Glomerular visceral epithelial cell (primary cell): ENCODE data around the gene CCNK.

Experiments
- DNase-seq: peaks from one replicate; pipeline ENCODE4 v3.0.0-alpha.2; 2016; ENCODE audit errors: extremely low spot score

Gene CCNK

GRCh38 chr14:99466758-99467157 lies 14.5 kb upstream of the CCNK start:
- no peak for DNase-seq

GRCh38 chr14:99467336-99468078 lies 13.7 kb upstream of the CCNK start:
- DNase-seq: no peak

GRCh38 chr14:99468081-99468480 lies 13.1 kb upstream of the CCNK start:
- no peak for DNase-seq

GRCh38 chr14:99468836-99469592 lies 12.2 kb upstream of the CCNK start:
- no peak for DNase-seq

GRCh38 chr14:99471731-99472130 lies 9.5 kb upstream of the CCNK start:
- DNase-seq: no peak

- no peak for DNase-seq
Measured at GRCh38 chr14:99472937-99473336, 8.3 kb upstream of the CCNK start.

GRCh38 chr14:99473458-99473857 lies 7.8 kb upstream of the CCNK start:
- DNase-seq: no peak

GRCh38 chr14:99475179-99475578 lies 6.0 kb upstream of the CCNK start:
- DNase-seq: no peak

- DNase-seq: no peak
Measured at GRCh38 chr14:99475660-99476059, 5.5 kb upstream of the CCNK start.

GRCh38 chr14:99476864-99477263 lies 4.3 kb upstream of the CCNK start:
- DNase-seq: peak; percentile 55

- no peak for DNase-seq
Measured at GRCh38 chr14:99478128-99478527, 3.1 kb upstream of the CCNK start.

GRCh38 chr14:99479160-99479905 lies 1.9 kb upstream of the CCNK start:
- DNase-seq: no peak

GRCh38 chr14:99479906-99480869 lies 1.0 kb upstream of the CCNK start, which contains the start of gene SETD3:
Gene SETD3, minus strand, starts transcription at chr14:99480859. Its CDS starts 15,054 bp downstream, at chr14:99465805.
- peak; percentile 59 for DNase-seq

GRCh38 chr14:99481745-99482099 lies 513 bp downstream of the CCNK start:
- DNase-seq: no peak

GRCh38 chr14:99484106-99484505 lies 2.9 kb downstream of the CCNK start:
- DNase-seq: no peak

- DNase-seq: no peak
Measured at GRCh38 chr14:99497341-99497740, 16.1 kb downstream of the CCNK start.

- DNase-seq: no peak
Measured at GRCh38 chr14:99497894-99498293, 16.7 kb downstream of the CCNK start.

GRCh38 chr14:99502989-99503421 lies 21.8 kb downstream of the CCNK start:
- DNase-seq: no peak

- DNase-seq: no peak
Measured at GRCh38 chr14:99503848-99504453, 22.7 kb downstream of the CCNK start.

- no peak for DNase-seq
Measured at GRCh38 chr14:99505089-99505488, 23.9 kb downstream of the CCNK start.

- no peak for DNase-seq
Measured at GRCh38 chr14:99506276-99506675, 25.1 kb downstream of the CCNK start.
